ENCODE measurements around the gene ZFYVE28. TPM values are rescaled to one million over a fixed set of nuclear protein-coding genes. Genes with fewer than 3 reads are reported as not detected.

Gene ZFYVE28
- polyA plus RNA-seq, 1 of the 3 experiments (the other 2 are of a cell fraction): 3.2 TPM

DNA sequence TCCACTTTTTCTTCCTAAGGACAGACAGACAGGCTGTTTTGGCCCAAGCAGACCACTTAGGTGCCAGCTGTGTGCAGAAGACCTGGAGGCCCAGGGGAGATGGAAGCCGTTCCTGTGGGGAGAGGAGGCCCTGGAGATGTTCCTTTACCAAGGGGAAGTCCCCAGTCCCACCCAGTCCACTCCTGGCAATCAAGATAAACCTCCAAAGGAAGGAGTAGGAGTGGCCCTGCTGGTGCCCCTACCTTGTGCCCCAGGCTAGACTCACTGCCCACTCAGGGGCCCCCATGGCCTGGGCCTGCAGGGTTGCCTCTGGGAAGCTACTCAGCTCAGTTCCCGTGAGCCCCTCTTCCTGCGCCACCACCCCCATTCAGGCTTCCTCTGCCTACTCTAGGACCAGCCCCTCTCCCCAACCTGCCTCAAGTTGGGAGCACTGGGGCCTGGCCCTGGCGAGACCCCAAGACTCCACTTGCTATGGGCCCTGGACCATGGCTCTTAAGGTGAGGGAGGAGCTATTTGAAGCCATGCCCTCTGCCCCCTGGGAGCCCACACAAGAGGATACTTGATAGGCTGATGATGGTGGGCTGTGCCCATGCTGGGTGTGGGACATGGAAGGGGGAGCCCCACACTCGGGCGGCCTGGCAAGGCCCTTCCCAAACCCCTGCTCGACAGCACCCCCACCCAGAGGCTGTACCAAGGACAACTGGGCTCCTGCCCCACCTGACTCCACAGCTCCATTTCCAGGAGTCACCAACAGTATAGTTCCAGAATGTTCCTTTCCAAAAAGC is 25.7 kb upstream of the ZFYVE28 start (continued):
- TF ChIP-seq, protein P1, sequence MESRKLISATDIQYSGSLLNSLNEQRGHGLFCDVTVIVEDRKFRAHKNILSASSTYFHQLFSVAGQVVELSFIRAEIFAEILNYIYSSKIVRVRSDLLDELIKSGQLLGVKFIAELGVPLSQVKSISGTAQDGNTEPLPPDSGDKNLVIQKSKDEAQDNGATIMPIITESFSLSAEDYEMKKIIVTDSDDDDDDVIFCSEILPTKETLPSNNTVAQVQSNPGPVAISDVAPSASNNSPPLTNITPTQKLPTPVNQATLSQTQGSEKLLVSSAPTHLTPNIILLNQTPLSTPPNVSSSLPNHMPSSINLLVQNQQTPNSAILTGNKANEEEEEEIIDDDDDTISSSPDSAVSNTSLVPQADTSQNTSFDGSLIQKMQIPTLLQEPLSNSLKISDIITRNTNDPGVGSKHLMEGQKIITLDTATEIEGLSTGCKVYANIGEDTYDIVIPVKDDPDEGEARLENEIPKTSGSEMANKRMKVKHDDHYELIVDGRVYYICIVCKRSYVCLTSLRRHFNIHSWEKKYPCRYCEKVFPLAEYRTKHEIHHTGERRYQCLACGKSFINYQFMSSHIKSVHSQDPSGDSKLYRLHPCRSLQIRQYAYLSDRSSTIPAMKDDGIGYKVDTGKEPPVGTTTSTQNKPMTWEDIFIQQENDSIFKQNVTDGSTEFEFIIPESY (IDR thresholded peaks at IDR 0.05; ENCODE audit: borderline replicate concordance, low read depth): no peak
- TF ChIP-seq EZH2phosphoT487 (IDR thresholded peaks at IDR 0.05; ENCODE audit: borderline replicate concordance, low read depth) (no peak), SIN3A (IDR thresholded peaks at IDR 0.05; ENCODE audit: borderline replicate concordance, low read depth, low read length) (no peak), FOSL2 (IDR thresholded peaks at IDR 0.05; ENCODE audit: borderline replicate concordance, low read depth) (no peak), RAD21 (IDR thresholded peaks at IDR 0.05; ENCODE audit: low read length) (no peak), SMC3 (IDR thresholded peaks at IDR 0.05; ENCODE audit: low read depth, low read length) (no peak), RCOR1 (IDR thresholded peaks at IDR 0.05; ENCODE audit: low read length) (no peak), RXRA (IDR thresholded peaks at IDR 0.05; ENCODE audit: borderline replicate concordance, low read depth) (no peak), GABPA (IDR thresholded peaks at IDR 0.05; ENCODE audit: low read depth) (no peak), RFX5 (IDR thresholded peaks at IDR 0.05; ENCODE audit: low read length) (no peak)
- TF ChIP-seq, protein P2, sequence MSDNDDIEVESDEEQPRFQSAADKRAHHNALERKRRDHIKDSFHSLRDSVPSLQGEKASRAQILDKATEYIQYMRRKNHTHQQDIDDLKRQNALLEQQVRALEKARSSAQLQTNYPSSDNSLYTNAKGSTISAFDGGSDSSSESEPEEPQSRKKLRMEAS (IDR thresholded peaks at IDR 0.05; ENCODE audit: low read depth): no peak
- TF ChIP-seq, protein P3, sequence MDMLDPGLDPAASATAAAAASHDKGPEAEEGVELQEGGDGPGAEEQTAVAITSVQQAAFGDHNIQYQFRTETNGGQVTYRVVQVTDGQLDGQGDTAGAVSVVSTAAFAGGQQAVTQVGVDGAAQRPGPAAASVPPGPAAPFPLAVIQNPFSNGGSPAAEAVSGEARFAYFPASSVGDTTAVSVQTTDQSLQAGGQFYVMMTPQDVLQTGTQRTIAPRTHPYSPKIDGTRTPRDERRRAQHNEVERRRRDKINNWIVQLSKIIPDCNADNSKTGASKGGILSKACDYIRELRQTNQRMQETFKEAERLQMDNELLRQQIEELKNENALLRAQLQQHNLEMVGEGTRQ (IDR thresholded peaks at IDR 0.05; ENCODE audit: borderline replicate concordance, low read depth, low read length): no peak

DNA sequence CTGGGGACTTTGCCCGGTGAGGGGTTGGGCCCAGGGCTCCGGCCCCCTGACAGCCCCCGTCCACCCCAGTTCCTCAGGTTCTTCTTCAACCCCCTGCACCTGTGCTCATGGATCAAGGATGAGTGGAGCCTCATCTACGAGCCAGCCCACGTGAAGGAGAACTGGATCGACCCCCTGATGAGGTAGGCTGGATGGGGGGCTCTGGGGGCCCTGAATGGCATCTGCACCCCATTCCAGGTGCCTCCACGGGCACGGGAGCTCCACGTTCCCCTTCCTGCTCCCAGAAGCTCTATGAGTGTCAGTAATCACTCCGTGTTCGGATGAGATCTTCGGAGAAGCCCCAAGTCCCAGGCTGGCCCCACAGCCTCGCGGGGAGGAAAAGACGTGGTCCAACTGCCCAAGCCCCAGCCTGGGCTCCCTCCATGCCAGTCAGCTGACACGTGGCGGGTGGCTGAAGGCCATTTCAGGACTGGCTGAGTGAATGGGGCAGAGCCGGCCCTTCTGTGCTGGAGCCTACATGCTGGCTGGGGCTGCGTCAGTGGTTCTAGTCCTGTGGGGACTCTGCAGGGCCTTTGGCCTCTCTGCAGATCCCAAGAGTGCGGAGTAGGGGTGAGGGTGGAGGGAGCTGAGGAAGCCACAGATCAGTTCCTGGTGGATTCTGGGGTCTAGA is 24.8 kb upstream of the ZFYVE28 start:
- H3K36me3 ChIP-seq (replicated peaks in 1 of 2; ENCODE audit: control insufficient read depth in 1 of 2, insufficient read depth in 2 of 2, low read length in 1 of 2): no peaks in the 10 kb centered on the region
- H2AFZ ChIP-seq (ENCODE audit: low read depth): no peak overlapping the region
- ChIA-PET CTCF (interaction anchor here (0.7 to 2.9 kb wide), 5 partner anchors 28 to 223 kb away, joined by 3 to 17 read pairs (median 4); no protein-coding TSS in a partner anchor), POLR2A (no interaction called here)
- H3K27ac ChIP-seq (ENCODE audit: low read depth in 2 of 2, low read length in 1 of 2): no peak overlapping the region
- no peak overlapping the region for H3K4me2 ChIP-seq
- no peaks in the 10 kb centered on the region; the same call in 1 of the 2 replicates for H3K27me3 ChIP-seq (ENCODE audit: insufficient read depth)
- WGBS (ENCODE audit: low lambda C conversion rate): 76% methylated on average over 10 of the region's 20 CpGs
- no peaks in the 10 kb centered on the region for H3F3A ChIP-seq (replicated peaks; ENCODE audit: insufficient read depth)
- no peaks in the 10 kb centered on the region for H3K4me1 ChIP-seq (ENCODE audit: control insufficient read depth in 1 of 2, insufficient read depth in 2 of 2, low read depth in 1 of 2, low read length in 1 of 2)
- no peaks in the 10 kb centered on the region for H3K79me2 ChIP-seq (ENCODE audit: insufficient read depth)
- no peak for DNase-seq
- H3K9ac ChIP-seq: no peak overlapping the region
- no peaks in the 10 kb centered on the region for H3K9me3 ChIP-seq
- no peak overlapping the region for H3K4me3 ChIP-seq (ENCODE audit: low read depth in 2 of 2, low read length in 1 of 2)
- no peaks in the 10 kb centered on the region for H3K9me2 ChIP-seq
- TF ChIP-seq MEF2A (IDR thresholded peaks at IDR 0.05; ENCODE audit: borderline replicate concordance, low read depth) (no peak), RAD21 (IDR thresholded peaks at IDR 0.05; ENCODE audit: low read length) (no peak), POLR2AphosphoS5 (IDR thresholded peaks at IDR 0.05; ENCODE audit: low read depth, low read length) (no peak), SIN3A (IDR thresholded peaks at IDR 0.05; ENCODE audit: borderline replicate concordance, low read depth, low read length) (no peak), YY1 (IDR thresholded peaks at IDR 0.05; ENCODE audit: low read depth) (no peak), RXRA (IDR thresholded peaks at IDR 0.05; ENCODE audit: borderline replicate concordance, low read depth) (no peak), TAF1 (IDR thresholded peaks at IDR 0.05; ENCODE audit: borderline replicate concordance, low read depth, low read length) (no peak)
- TF ChIP-seq, protein P1 (IDR thresholded peaks at IDR 0.05; ENCODE audit: borderline replicate concordance, low read depth): no peak
- TF ChIP-seq, protein P4, sequence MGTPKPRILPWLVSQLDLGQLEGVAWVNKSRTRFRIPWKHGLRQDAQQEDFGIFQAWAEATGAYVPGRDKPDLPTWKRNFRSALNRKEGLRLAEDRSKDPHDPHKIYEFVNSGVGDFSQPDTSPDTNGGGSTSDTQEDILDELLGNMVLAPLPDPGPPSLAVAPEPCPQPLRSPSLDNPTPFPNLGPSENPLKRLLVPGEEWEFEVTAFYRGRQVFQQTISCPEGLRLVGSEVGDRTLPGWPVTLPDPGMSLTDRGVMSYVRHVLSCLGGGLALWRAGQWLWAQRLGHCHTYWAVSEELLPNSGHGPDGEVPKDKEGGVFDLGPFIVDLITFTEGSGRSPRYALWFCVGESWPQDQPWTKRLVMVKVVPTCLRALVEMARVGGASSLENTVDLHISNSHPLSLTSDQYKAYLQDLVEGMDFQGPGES (IDR thresholded peaks at IDR 0.05; ENCODE audit: low read depth, low read length): no peak
- TF ChIP-seq, protein P5, sequence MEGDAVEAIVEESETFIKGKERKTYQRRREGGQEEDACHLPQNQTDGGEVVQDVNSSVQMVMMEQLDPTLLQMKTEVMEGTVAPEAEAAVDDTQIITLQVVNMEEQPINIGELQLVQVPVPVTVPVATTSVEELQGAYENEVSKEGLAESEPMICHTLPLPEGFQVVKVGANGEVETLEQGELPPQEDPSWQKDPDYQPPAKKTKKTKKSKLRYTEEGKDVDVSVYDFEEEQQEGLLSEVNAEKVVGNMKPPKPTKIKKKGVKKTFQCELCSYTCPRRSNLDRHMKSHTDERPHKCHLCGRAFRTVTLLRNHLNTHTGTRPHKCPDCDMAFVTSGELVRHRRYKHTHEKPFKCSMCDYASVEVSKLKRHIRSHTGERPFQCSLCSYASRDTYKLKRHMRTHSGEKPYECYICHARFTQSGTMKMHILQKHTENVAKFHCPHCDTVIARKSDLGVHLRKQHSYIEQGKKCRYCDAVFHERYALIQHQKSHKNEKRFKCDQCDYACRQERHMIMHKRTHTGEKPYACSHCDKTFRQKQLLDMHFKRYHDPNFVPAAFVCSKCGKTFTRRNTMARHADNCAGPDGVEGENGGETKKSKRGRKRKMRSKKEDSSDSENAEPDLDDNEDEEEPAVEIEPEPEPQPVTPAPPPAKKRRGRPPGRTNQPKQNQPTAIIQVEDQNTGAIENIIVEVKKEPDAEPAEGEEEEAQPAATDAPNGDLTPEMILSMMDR (IDR thresholded peaks at IDR 0.05): no peak
- TF ChIP-seq, protein P3 (IDR thresholded peaks at IDR 0.05; ENCODE audit: borderline replicate concordance, low read depth, low read length): no peak
- no peaks in the 10 kb centered on the region for H4K20me1 ChIP-seq (ENCODE audit: insufficient read depth)

Measured in SK-N-SH (cell line).